ENCODE results near the gene RGPD5. TPM values are rescaled to one million over a fixed set of nuclear protein-coding genes. Genes with fewer than 3 reads are reported as not detected.
"Not testable (repeated sequence)": the region's sequence is repeated elsewhere in the genome, so short reads cannot be mapped to it uniquely, and the experiment has no call there.

The RGPD5 gene
- total and polyA plus RNA-seq, 2 donors = 7.4 to 11.1 TPM

- H3K36me3 ChIP-seq (ENCODE audit: control insufficient read depth in 2 of 2, insufficient read depth in 2 of 2, low read length in 1 of 2); H3K27me3 ChIP-seq (ENCODE audit: control insufficient read depth in 2 of 2, insufficient read depth in 1 of 2, low read length in 1 of 2); H3K27ac ChIP-seq (ENCODE audit: low read depth in 1 of 2, low read length in 1 of 2); DNase-seq (ENCODE audit: low read depth in 6 of 9, low spot score in 9 of 9); H3K4me3 ChIP-seq (ENCODE audit: low read length in 2 of 2); H3K4me1 ChIP-seq (ENCODE audit: control insufficient read depth in 2 of 2, insufficient read depth in 2 of 2, low read length in 2 of 2); H3K9me3 ChIP-seq (ENCODE audit: control insufficient read depth in 2 of 2, insufficient read depth in 1 of 2, low read length in 1 of 2): not testable (repeated sequence)
- no CpG with 5 or more reads among the region's 4 CpGs for WGBS
Measured at GRCh38 chr2:109888414-109888813, 94.3 kb downstream of the RGPD5 start.

GRCh38 chr2:109889909-109890308 lies 95.8 kb downstream of the RGPD5 start:
- H3K27ac ChIP-seq (ENCODE audit: low read depth in 1 of 2, low read length in 1 of 2); H3K36me3 ChIP-seq (ENCODE audit: control insufficient read depth in 2 of 2, insufficient read depth in 2 of 2, low read length in 1 of 2); H3K4me3 ChIP-seq (ENCODE audit: low read length in 2 of 2); H3K27me3 ChIP-seq (ENCODE audit: control insufficient read depth in 2 of 2, insufficient read depth in 1 of 2, low read length in 1 of 2); H3K9me3 ChIP-seq (ENCODE audit: control insufficient read depth in 2 of 2, insufficient read depth in 1 of 2, low read length in 1 of 2); H3K4me1 ChIP-seq (ENCODE audit: control insufficient read depth in 2 of 2, insufficient read depth in 2 of 2, low read length in 2 of 2); DNase-seq (ENCODE audit: low read depth in 6 of 9, low spot score in 9 of 9): not testable (repeated sequence)
- no CpG with 5 or more reads among the region's 4 CpGs for WGBS

GRCh38 chr2:109891024-109891423 lies 96.9 kb downstream of the RGPD5 start:
- not testable (repeated sequence) for H3K4me3 ChIP-seq (ENCODE audit: low read length in 2 of 2); H3K36me3 ChIP-seq (ENCODE audit: control insufficient read depth in 2 of 2, insufficient read depth in 2 of 2, low read length in 1 of 2); H3K27me3 ChIP-seq (ENCODE audit: control insufficient read depth in 2 of 2, insufficient read depth in 1 of 2, low read length in 1 of 2); H3K4me1 ChIP-seq (ENCODE audit: control insufficient read depth in 2 of 2, insufficient read depth in 2 of 2, low read length in 2 of 2); H3K27ac ChIP-seq (ENCODE audit: low read depth in 1 of 2, low read length in 1 of 2); DNase-seq (ENCODE audit: low read depth in 6 of 9, low spot score in 9 of 9); H3K9me3 ChIP-seq (ENCODE audit: control insufficient read depth in 2 of 2, insufficient read depth in 1 of 2, low read length in 1 of 2)
- WGBS = no CpG with 5 or more reads among the region's 4 CpGs

GRCh38 chr2:109893736-109894135 lies 99.6 kb downstream of the RGPD5 start:
- H3K4me3 ChIP-seq (ENCODE audit: low read length in 2 of 2); H3K9me3 ChIP-seq (ENCODE audit: control insufficient read depth in 2 of 2, insufficient read depth in 1 of 2, low read length in 1 of 2); H3K27ac ChIP-seq (ENCODE audit: low read depth in 1 of 2, low read length in 1 of 2); H3K36me3 ChIP-seq (ENCODE audit: control insufficient read depth in 2 of 2, insufficient read depth in 2 of 2, low read length in 1 of 2); H3K27me3 ChIP-seq (ENCODE audit: control insufficient read depth in 2 of 2, insufficient read depth in 1 of 2, low read length in 1 of 2); DNase-seq (ENCODE audit: low read depth in 6 of 9, low spot score in 9 of 9); H3K4me1 ChIP-seq (ENCODE audit: control insufficient read depth in 2 of 2, insufficient read depth in 2 of 2, low read length in 2 of 2): not testable (repeated sequence)
- WGBS = no CpG with 5 or more reads among the region's 7 CpGs

GRCh38 chr2:109894141-109894540 lies 100.0 kb downstream of the RGPD5 start:
- H3K36me3 ChIP-seq (ENCODE audit: control insufficient read depth in 2 of 2, insufficient read depth in 2 of 2, low read length in 1 of 2); H3K4me1 ChIP-seq (ENCODE audit: control insufficient read depth in 2 of 2, insufficient read depth in 2 of 2, low read length in 2 of 2); DNase-seq (ENCODE audit: low read depth in 6 of 9, low spot score in 9 of 9); H3K4me3 ChIP-seq (ENCODE audit: low read length in 2 of 2); H3K27ac ChIP-seq (ENCODE audit: low read depth in 1 of 2, low read length in 1 of 2); H3K27me3 ChIP-seq (ENCODE audit: control insufficient read depth in 2 of 2, insufficient read depth in 1 of 2, low read length in 1 of 2); H3K9me3 ChIP-seq (ENCODE audit: control insufficient read depth in 2 of 2, insufficient read depth in 1 of 2, low read length in 1 of 2): not testable (repeated sequence)
- WGBS = no CpG with 5 or more reads among the region's 6 CpGs

- not testable (repeated sequence) for H3K27ac ChIP-seq (ENCODE audit: low read depth in 1 of 2, low read length in 1 of 2); DNase-seq (ENCODE audit: low read depth in 6 of 9, low spot score in 9 of 9); H3K27me3 ChIP-seq (ENCODE audit: control insufficient read depth in 2 of 2, insufficient read depth in 1 of 2, low read length in 1 of 2); H3K4me3 ChIP-seq (ENCODE audit: low read length in 2 of 2); H3K9me3 ChIP-seq (ENCODE audit: control insufficient read depth in 2 of 2, insufficient read depth in 1 of 2, low read length in 1 of 2); H3K36me3 ChIP-seq (ENCODE audit: control insufficient read depth in 2 of 2, insufficient read depth in 2 of 2, low read length in 1 of 2); H3K4me1 ChIP-seq (ENCODE audit: control insufficient read depth in 2 of 2, insufficient read depth in 2 of 2, low read length in 2 of 2)
- no CpG with 5 or more reads among the region's 3 CpGs for WGBS
Measured at GRCh38 chr2:109895090-109895869, 101.2 kb downstream of the RGPD5 start.

GRCh38 chr2:109896212-109896611 lies 102.1 kb downstream of the RGPD5 start:
- DNase-seq (ENCODE audit: low read depth in 6 of 9, low spot score in 9 of 9); H3K27ac ChIP-seq (ENCODE audit: low read depth in 1 of 2, low read length in 1 of 2); H3K4me3 ChIP-seq (ENCODE audit: low read length in 2 of 2); H3K36me3 ChIP-seq (ENCODE audit: control insufficient read depth in 2 of 2, insufficient read depth in 2 of 2, low read length in 1 of 2); H3K4me1 ChIP-seq (ENCODE audit: control insufficient read depth in 2 of 2, insufficient read depth in 2 of 2, low read length in 2 of 2); H3K27me3 ChIP-seq (ENCODE audit: control insufficient read depth in 2 of 2, insufficient read depth in 1 of 2, low read length in 1 of 2); H3K9me3 ChIP-seq (ENCODE audit: control insufficient read depth in 2 of 2, insufficient read depth in 1 of 2, low read length in 1 of 2): not testable (repeated sequence)
- no CpG with 5 or more reads among the region's 4 CpGs for WGBS

GRCh38 chr2:109897769-109898461 lies 103.8 kb downstream of the RGPD5 start:
- WGBS = no CpG with 5 or more reads among the region's 8 CpGs

GRCh38 chr2:109898462-109899336 lies 104.6 kb downstream of the RGPD5 start, which contains the start of gene LIMS3:
Gene LIMS3 (plus strand): TSS chr2:109898688. CDS start chr2:109898729, 41 bp downstream.
- H3K4me3 ChIP-seq (ENCODE audit: low read length in 2 of 2); DNase-seq (ENCODE audit: low read depth in 6 of 9, low spot score in 9 of 9); H3K9me3 ChIP-seq (ENCODE audit: control insufficient read depth in 2 of 2, insufficient read depth in 1 of 2, low read length in 1 of 2); H3K36me3 ChIP-seq (ENCODE audit: control insufficient read depth in 2 of 2, insufficient read depth in 2 of 2, low read length in 1 of 2); H3K27me3 ChIP-seq (ENCODE audit: control insufficient read depth in 2 of 2, insufficient read depth in 1 of 2, low read length in 1 of 2); H3K4me1 ChIP-seq (ENCODE audit: control insufficient read depth in 2 of 2, insufficient read depth in 2 of 2, low read length in 2 of 2); H3K27ac ChIP-seq (ENCODE audit: low read depth in 1 of 2, low read length in 1 of 2): not testable (repeated sequence)
- WGBS = no CpG with 5 or more reads among the region's 28 CpGs

More at GRCh38 chr2:109897769-109898461, 103.8 kb downstream of the RGPD5 start:
- H3K4me3 ChIP-seq (ENCODE audit: low read length in 2 of 2); H3K27me3 ChIP-seq (ENCODE audit: control insufficient read depth in 2 of 2, insufficient read depth in 1 of 2, low read length in 1 of 2); H3K27ac ChIP-seq (ENCODE audit: low read depth in 1 of 2, low read length in 1 of 2); H3K4me1 ChIP-seq (ENCODE audit: control insufficient read depth in 2 of 2, insufficient read depth in 2 of 2, low read length in 2 of 2); H3K9me3 ChIP-seq (ENCODE audit: control insufficient read depth in 2 of 2, insufficient read depth in 1 of 2, low read length in 1 of 2); H3K36me3 ChIP-seq (ENCODE audit: control insufficient read depth in 2 of 2, insufficient read depth in 2 of 2, low read length in 1 of 2); DNase-seq (ENCODE audit: low read depth in 6 of 9, low spot score in 9 of 9): not testable (repeated sequence)
